Neural progenitor cell (in vitro differentiated cells): Measurements from ENCODE around the gene ELL.

Experiments used
- EZH2 ChIP-seq: fragments of 200-600 bp; sonication (generic); IDR thresholded peaks from 2 replicates; pipeline ENCODE4 v1.6.1; 2017; ENCODE audit warnings: antibody characterized with exemption, mild to moderate bottlenecking, moderate library complexity
- EZH2phosphoT487 ChIP-seq: fragments of 200-600 bp; sonication (generic); IDR thresholded peaks from 2 replicates; pipeline ENCODE4 v1.6.1; 2017; ENCODE audit warnings: antibody characterized with exemption
- TF ChIP-seq, protein P1 (sequence below): fragments of 200-600 bp; sonication (generic); IDR thresholded peaks from 2 replicates; pipeline ENCODE4 v1.5.1; 2017; ENCODE audit warnings: antibody characterized with exemption, mild to moderate bottlenecking

GRCh38 chr19:18440415-18440877 lies 81.4 kb downstream of the ELL start:
- TF ChIP-seq EZH2 = no peak
- TF ChIP-seq, protein P1, sequence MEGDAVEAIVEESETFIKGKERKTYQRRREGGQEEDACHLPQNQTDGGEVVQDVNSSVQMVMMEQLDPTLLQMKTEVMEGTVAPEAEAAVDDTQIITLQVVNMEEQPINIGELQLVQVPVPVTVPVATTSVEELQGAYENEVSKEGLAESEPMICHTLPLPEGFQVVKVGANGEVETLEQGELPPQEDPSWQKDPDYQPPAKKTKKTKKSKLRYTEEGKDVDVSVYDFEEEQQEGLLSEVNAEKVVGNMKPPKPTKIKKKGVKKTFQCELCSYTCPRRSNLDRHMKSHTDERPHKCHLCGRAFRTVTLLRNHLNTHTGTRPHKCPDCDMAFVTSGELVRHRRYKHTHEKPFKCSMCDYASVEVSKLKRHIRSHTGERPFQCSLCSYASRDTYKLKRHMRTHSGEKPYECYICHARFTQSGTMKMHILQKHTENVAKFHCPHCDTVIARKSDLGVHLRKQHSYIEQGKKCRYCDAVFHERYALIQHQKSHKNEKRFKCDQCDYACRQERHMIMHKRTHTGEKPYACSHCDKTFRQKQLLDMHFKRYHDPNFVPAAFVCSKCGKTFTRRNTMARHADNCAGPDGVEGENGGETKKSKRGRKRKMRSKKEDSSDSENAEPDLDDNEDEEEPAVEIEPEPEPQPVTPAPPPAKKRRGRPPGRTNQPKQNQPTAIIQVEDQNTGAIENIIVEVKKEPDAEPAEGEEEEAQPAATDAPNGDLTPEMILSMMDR = peak; percentile 27
- no peak for TF ChIP-seq EZH2phosphoT487
